Spleen (tissue), 7 donors: ENCODE results near the gene FSTL1.

Experiments used
- POLR2AphosphoS5 ChIP-seq, 3 donors: sonication (generic); formaldehyde crosslinking; IDR thresholded peaks; one replicate each; pipeline ENCODE4 v1.5.1; 2017; ENCODE audit warnings: antibody characterized with exemption in 3 of 3
- TF ChIP-seq, protein P1 (sequence below), 11 experiments: fragments of 200-600 bp in 7 of 11; fragments of 450-650 bp in 4 of 11; sonication (generic) in 4 of 11; IDR thresholded peaks in 8 of 11; conservative IDR thresholded peaks in 3 of 11; 1 replicate in 7 of 11; 2 replicates in 4 of 11; pipeline versions ENCODE4 v1.4.0 to v1.8.0; 2016 to 2021; ENCODE audit warnings: antibody characterized with exemption in 11 of 11, inconsistent platforms in 4 of 11, mild to moderate bottlenecking in 1 of 11
- donor health status: DM: no; HTN: no; CAD: no; lungs with moderate emphysema.
- donor health status: DM: no; HTN: no; CAD: no.
- donor health status: DM: no; HTN: no; CAD: no.

DNA sequence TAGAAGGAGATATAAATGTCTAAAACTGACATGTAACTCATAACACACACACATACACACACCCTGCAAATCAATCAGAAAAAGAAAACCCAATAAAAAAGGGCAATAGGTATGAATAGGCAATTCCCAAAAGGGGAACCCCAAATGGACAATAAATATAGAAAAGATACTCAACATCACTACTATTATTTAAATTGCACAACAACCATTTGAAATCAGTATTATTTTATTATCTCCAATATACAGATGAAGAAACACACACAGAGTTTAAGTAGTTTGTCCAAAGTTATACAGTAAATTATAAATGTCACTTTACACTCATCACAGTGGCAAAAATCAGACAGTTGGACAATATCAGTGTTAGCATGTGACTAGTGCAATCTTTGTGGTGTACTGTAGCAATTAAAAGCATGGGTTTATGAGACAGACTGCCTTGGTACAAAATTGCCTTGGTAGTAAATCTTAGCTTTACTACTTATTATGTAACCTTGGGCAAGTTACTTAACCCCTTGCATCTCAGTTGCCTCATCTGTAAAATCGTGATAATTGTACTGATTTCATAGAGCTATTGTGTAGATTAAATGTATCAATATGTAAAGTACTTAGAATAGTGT is 3.4 kb upstream of the FSTL1 start:
- TF ChIP-seq, protein P1, sequence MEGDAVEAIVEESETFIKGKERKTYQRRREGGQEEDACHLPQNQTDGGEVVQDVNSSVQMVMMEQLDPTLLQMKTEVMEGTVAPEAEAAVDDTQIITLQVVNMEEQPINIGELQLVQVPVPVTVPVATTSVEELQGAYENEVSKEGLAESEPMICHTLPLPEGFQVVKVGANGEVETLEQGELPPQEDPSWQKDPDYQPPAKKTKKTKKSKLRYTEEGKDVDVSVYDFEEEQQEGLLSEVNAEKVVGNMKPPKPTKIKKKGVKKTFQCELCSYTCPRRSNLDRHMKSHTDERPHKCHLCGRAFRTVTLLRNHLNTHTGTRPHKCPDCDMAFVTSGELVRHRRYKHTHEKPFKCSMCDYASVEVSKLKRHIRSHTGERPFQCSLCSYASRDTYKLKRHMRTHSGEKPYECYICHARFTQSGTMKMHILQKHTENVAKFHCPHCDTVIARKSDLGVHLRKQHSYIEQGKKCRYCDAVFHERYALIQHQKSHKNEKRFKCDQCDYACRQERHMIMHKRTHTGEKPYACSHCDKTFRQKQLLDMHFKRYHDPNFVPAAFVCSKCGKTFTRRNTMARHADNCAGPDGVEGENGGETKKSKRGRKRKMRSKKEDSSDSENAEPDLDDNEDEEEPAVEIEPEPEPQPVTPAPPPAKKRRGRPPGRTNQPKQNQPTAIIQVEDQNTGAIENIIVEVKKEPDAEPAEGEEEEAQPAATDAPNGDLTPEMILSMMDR (IDR thresholded peaks at IDR 0.05 in 8 of 11, conservative IDR thresholded peaks at IDR 0.05 in 3 of 11), result no peak
- TF ChIP-seq POLR2AphosphoS5 (IDR thresholded peaks at IDR 0.05), result no peak
